HEK293 (cell line): ENCODE measurements around the gene THBS2.

Experiments
- CTCF ChIP-seq: fragments of 450-650 bp; formaldehyde crosslinking; IDR thresholded peaks from 2 replicates; pipeline ENCODE4 v1.5.1; 2016; ENCODE audit warnings: missing biosample characterization, missing genetic modification characterization
- HOXA7 ChIP-seq: sonication (generic); formaldehyde crosslinking; IDR thresholded peaks from 2 replicates; pipeline ENCODE4 v1.8.1; 2022; ENCODE audit warnings: missing genetic modification reagents, borderline replicate concordance
- MYNN ChIP-seq: fragments of 450-650 bp; formaldehyde crosslinking; IDR thresholded peaks from 2 replicates; pipeline ENCODE4 v1.5.1; 2016; ENCODE audit warnings: missing biosample characterization, missing genetic modification characterization, borderline replicate concordance
- SP2 ChIP-seq: fragments of 450-650 bp; formaldehyde crosslinking; IDR thresholded peaks from 2 replicates; pipeline ENCODE4 v1.5.1; 2016; ENCODE audit warnings: missing biosample characterization, missing genetic modification characterization
- TCF7L2 ChIP-seq: IDR thresholded peaks from 2 replicates; pipeline ENCODE4 v1.6.1; 2011; ENCODE audit warnings: low read depth, mild to moderate bottlenecking, inconsistent platforms, low read length, moderate library complexity, borderline replicate concordance
- ZNF274 ChIP-seq, 2 experiments: fragments of 200-500 bp in 1 of 2; fragments of 450-650 bp in 1 of 2; sonication (Bioruptor generic) in 1 of 2; formaldehyde crosslinking in 1 of 2; IDR thresholded peaks; 2 replicates each; pipeline versions ENCODE4 v1.5.1 to v1.6.1; 2014 to 2016; ENCODE audit warnings: borderline replicate concordance in 1 of 2, inconsistent platforms in 1 of 2, low read length in 1 of 2, missing biosample characterization in 1 of 2, missing genetic modification characterization in 1 of 2
- ZNF302 ChIP-seq: fragments of 450-650 bp; formaldehyde crosslinking; IDR thresholded peaks from 2 replicates; pipeline ENCODE4 v1.5.1; 2016; ENCODE audit warnings: missing biosample characterization, missing genetic modification characterization, low read depth
- ZNF561 ChIP-seq: fragments of 450-650 bp; IDR thresholded peaks from 2 replicates; pipeline ENCODE4 v1.5.1; 2018; ENCODE audit warnings: missing biosample characterization, missing genetic modification characterization, borderline replicate concordance
- ZNF596 ChIP-seq: fragments of 450-650 bp; IDR thresholded peaks from 2 replicates; pipeline ENCODE4 v1.5.0; 2018; ENCODE audit warnings: missing biosample characterization, mild to moderate bottlenecking, missing genetic modification characterization, moderate library complexity
- TF ChIP-seq, protein P1 (sequence below): fragments of 450-650 bp; formaldehyde crosslinking; IDR thresholded peaks from 2 replicates; pipeline ENCODE4 v1.5.1; 2016; ENCODE audit warnings: missing biosample characterization, missing genetic modification characterization

- TF ChIP-seq ZNF274 (IDR thresholded peaks at IDR 0.05; ENCODE audit: low read length) = no peak
- TF ChIP-seq ZNF274 (tag by site-specific recombination; IDR thresholded peaks at IDR 0.05; ENCODE audit: borderline replicate concordance) = no peak
- TF ChIP-seq CTCF (tag by site-specific recombination) = no peak
- no peak for TF ChIP-seq HOXA7 (CRISPR knock-in tag)
- no peak for TF ChIP-seq TCF7L2
- no peak for TF ChIP-seq ZNF561
- no peak for TF ChIP-seq SP2 (tag by site-specific recombination)
- no peak for TF ChIP-seq ZNF302 (tag by site-specific recombination)
- TF ChIP-seq, protein P1, sequence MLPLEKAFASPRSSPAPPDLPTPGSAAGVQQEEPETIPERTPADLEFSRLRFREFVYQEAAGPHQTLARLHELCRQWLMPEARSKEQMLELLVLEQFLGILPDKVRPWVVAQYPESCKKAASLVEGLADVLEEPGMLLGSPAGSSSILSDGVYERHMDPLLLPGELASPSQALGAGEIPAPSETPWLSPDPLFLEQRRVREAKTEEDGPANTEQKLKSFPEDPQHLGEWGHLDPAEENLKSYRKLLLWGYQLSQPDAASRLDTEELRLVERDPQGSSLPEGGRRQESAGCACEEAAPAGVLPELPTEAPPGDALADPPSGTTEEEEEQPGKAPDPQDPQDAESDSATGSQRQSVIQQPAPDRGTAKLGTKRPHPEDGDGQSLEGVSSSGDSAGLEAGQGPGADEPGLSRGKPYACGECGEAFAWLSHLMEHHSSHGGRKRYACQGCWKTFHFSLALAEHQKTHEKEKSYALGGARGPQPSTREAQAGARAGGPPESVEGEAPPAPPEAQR (tag by site-specific recombination) = no peak
- no peak for TF ChIP-seq MYNN (tag by site-specific recombination)
- no peak for TF ChIP-seq ZNF596 (tag by site-specific recombination)
Measured at GRCh38 chr6:169263836-169264608, 10.4 kb upstream of the THBS2 start.
